Bone marrow (tissue), 2 donors: ENCODE data around the gene MB.

Experiments used
- DNase-seq, 2 donors: peaks; one replicate each; lab custom pipeline; 2025; lab: John Stamatoyannopoulos, UW

Gene MB

GRCh38 chr22:35593891-35594470 is 23.1 kb downstream of the MB start:
- DNase-seq = no peak

DNA sequence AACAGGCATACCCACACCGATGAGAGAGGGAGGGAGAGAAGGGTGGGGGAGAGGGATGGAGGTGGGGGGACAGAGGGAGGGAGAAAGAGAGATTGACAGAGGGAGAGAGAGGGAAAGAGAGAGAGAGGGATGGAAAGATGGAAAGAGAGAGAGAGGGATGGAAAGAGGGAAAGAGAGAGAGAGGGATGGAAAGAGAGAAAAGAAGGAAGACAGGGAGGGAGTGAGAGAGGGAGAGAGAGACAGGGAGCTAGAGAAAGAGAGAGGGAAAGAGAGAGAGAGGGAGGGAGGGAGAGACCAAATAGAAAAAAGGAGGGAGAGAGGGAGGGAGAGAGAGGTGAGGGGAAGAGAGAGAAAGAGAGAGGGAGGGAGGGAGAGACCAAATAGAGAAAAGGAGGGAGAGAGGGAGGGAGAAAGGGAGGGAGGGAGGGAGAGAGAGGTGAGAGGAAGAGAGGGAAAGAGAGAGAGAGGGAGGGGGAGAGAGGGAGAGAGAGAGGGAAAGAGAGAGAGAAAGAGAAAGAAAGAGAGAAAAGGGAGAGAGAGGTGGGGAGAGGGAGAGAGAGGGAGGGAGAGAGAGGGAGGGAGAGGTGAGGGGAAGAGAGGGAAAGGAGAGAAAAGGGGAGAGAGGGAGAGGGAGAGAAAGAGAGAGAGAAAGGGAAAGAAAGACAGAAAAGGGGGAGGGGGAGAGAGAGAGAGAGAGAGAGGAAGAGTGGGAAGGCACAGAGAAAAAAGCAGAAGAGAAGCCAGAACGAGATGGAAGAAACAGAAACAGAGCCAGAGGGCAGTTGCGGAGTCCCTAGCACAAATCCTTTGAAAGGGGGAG is 23.8 kb downstream of the MB start:
- no peak for DNase-seq

GRCh38 chr22:35592418-35592967 is 24.6 kb downstream of the MB start:
- DNase-seq = no peak

- no peak for DNase-seq
Observed at GRCh38 chr22:35591714-35592417, 25.3 kb downstream of the MB start.

- DNase-seq = no peak
Observed at GRCh38 chr22:35590634-35591295, 26.4 kb downstream of the MB start.

DNA sequence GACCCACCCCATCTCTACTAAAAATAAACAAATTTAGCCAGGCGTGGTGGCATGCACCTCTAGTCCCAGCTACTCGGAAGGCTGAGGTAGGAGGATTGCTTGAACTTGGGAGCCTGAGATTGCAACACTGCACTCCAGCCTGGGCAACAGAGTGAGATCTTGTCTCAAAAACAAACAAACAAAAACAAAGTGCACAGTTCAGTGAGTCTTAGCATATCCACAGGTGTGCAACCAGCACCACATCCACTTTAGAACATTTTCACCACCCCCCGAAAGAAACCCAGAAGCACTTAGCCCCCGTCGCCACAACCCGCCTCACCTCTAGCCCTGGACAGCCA is 27.4 kb downstream of the MB start:
- DNase-seq = no peak

DNA sequence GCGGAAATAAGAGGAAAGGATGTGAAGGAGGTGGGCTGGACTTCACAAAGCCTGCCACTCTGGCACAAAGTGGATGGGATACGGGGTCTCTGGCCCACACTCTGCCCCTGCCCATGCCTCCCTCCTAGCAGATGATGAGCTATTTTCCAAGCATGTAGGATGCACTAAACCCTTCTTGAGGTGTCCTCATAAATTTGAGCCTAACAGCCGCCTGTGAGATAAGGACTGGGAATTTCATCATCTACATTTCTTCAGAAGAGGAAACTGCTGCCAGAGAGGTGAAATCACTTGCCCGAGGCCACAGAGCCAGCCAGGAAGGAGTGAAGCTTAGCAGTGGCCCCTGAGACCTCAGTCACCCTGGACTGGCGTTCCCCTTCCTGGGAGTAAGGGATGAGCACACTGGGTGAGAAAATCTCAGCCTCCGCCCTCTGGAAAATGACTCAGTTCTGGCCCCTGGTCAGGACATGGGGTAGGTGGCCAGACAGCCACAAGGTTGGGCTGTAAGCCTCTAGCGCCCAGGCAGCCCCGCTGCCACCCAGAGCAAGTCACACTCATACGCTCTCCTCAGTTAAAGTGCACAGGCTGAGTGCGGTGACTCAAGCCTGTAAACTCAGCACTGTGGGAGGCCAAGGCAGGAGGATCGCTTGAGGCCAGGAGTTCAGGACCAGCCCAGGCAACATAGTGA is 27.9 kb downstream of the MB start:
- DNase-seq = no peak

- DNase-seq = no peak
Observed at GRCh38 chr22:35587896-35588295, 29.2 kb downstream of the MB start.

DNA sequence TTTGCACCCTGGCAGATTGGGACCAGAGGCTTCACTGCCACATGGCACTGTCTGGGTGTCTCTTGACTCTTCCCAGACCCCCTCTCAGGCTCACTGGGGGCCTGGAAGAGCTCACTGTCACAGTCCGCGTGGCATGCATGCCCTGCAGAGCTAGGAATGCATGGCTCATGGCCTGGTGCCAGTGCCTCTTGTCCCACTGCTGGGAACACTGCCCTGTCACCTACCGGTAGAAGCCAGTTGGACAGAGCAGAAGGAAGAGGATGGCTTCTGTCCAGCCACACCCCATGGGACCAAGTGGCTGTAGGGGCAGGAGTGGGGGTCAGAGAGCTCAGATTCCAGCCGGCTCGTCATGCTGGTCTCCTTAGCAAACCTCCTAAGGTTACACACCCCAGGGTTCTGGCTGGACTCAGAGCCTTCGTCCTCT is 29.7 kb downstream of the MB start:
- DNase-seq = no peak

DNA sequence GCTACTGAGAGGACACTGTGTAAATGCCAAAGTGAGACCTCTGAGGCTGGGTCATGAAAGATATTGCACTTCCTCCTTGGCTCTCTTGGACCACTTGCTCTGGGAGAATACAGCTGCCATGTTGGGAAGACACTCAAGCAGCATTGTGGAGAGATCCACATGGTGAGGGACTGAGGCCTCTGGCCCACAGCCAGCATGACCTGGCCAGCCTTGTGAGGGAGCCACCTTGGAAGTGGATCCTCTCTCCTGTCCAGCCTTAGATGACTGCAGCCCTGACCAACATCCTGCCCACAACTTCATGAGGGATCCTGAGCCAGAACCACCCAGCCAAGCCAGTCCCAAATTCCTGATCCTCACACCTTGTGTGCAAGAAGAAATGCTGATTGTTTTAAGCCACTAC is 30.4 kb downstream of the MB start:
- DNase-seq = no peak

GRCh38 chr22:35582861-35583670 is 34.1 kb downstream of the MB start:
- peak; percentile 25 for DNase-seq

DNA sequence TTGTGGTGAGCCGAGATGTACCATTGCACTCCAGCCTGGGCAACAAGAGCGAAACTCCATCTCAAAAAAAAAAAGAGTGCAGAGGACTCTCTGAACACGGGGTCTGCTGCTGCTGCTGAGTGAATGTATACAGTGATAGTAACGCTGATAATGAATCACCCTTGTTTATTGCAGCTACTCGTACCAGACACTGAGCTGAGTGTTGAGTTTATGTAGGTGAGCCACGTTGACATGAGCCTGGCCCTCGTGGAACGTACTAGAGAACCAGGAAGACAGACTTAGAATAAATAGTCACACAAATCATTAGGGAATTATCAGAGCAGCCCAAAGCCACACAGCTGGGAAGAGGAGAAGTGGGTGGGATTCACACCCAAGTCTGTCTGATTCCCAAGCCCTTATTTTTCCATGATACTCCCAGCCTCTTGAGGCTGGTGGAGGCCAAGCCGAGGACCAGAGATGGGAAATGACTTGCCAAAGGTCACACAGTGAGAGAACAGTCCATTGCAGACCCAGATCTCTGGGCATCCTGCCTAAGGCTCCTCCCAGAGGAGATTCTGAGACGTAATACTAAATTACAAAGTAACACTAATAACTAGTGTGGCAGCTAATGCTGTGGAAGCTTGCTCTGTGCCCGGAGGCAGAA is 34.8 kb downstream of the MB start:
- DNase-seq = no peak

DNA sequence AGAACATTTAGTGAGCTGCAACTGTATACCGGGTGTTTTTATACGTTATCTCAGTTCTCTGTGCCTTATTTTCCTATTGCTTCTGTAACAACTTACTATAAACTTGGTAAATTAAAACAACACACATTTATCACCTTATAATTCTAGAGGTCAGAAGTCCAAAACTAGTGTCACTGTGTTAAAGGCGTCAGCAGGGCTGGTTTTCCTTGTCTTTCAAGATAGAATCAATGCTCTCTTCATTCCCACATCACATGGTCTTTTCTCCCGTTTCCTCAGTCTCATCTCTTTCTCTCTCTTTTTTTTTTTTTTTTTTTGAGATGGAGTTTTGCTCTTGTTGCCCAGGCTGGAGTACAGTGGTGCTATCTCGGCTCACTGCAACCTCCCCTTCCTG is 36.1 kb downstream of the MB start:
- no peak for DNase-seq

GRCh38 chr22:35580351-35581022 is 36.6 kb downstream of the MB start:
- no peak for DNase-seq

DNA sequence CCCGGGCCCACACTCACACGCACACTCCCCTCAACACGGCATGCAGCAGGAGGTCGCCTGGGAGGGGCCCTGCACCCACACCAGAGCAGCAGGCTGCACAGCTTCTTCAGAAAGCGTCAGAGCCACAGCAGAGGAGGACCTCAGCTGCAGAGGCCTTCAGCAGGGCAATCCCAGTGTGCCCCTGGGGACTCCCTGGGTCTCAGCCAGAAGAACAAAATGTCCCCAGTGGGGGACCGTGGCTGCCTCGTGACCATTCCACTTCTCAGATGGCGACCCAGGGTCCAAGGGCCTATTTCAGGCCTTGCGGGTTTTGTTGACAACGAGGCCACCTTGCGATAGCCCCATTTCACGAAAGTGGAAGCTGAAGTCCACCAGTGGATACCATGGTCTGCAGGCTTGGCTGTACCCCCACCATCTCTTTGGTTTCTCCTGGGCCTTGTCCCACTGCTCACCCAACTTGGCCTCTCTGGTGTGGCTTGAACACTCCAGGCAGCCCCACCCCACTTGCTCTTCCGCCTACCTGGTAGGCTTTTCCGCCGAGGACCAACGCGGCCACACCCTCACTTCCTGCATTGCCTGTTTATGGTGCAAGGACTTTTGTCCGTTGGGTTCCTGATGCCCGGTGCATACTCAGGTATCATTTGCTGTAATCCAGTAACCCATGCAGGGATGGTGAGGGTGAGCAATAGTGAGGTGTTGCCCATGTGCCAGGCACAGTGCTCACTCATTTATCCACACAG is 38.1 kb downstream of the MB start:
- DNase-seq = no peak

- no peak for DNase-seq
Observed at GRCh38 chr22:35577799-35578659, 39.1 kb downstream of the MB start.

DNA sequence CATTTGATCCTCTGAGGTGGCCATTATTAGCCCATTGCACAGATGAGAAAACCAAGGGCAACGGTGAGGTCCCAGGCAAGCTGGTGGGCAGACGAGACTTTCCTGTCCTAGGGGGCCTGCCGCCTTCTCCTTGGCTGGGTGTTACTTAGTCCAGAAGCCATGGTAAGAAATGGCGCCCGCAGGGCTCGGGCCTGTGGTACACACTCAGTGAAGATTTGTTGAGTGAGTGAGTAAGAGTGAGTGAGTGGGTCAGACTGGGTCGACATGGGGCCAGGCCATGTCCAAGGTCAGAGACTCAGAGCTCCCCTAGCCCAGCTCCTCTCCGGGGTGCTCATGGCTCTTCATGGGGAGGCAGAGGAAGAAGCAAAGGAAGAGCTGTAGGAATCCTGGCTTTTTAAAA is 40.5 kb downstream of the MB start:
- DNase-seq = no peak

DNA sequence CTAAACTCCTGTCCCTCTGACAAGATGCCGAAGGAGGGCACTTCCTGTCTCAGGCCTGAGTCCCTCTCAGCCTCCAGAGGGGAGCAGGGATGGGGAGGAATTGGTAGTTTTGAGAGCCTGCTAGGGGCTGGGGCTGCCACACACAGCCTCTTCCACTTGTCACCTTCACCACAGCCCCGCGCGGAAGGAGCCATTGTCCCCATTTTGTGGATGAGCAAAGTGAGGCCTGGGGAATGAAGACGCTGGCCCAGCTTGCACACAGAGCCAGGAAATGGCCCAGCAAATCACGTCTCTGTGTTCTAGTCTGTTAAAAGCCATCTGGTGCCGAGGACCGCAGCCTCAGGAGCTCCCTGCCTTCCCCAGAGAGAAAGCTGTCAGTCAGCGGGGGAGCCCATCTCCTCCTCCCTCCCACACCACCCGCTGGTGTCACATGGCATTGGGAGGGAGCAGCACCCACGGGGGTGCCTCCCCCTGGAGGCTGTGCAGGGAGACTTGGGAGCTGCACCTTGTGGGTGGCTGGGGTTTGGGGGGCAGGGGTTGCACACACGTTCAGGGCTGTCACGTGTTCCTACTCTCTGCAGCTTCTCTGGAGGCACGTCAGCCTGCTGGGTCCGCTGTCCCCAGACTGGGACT is 41.9 kb downstream of the MB start:
- no peak for DNase-seq
